Measurements from ENCODE around the gene KCNJ18.

DNA sequence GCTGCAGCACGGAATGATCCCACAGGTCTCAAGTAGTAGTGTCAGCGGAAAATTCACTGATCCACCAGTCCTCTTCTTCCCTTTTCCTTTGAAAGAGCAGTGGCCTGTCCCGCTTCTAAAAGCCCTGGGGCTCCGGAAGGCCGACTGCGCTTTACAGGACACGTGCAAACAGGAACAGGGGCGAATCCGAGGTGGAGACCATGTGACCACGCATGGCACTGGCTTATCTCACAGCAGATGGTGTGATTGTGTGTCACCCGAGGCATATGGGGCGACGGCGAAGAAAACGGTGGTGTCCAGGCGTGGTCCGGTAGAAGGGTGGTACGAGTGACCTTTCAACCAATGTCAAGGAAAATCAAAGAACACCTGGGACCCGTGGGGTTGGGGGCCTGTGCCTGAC, 12.0 kb upstream of the KCNJ18 start:
- TF ChIP-seq CTCF (IDR thresholded peaks at IDR 0.05; ENCODE audit: borderline replicate concordance, extremely low read depth, low read length, poor library complexity, severe bottlenecking) (no peak), EZH2 (IDR thresholded peaks at IDR 0.05; ENCODE audit: borderline replicate concordance, low read depth, low read length, severe bottlenecking) (no peak)
